Epithelial cell of prostate (primary cell): ENCODE results near the gene IPO11.
A peak's percentile ranks its signal among the peaks of the same experiment; 100 is the strongest.
"Not testable (repeated sequence)": the region's sequence is repeated elsewhere in the genome, so short reads cannot be mapped to it uniquely, and the experiment has no call there.

ENCODE experiments used
- DNase-seq: peaks from one replicate; pipeline ENCODE4 v3.0.0-alpha.2; 2011; ENCODE audit warnings: low read depth, low spot score
- H3K27ac ChIP-seq: fragments of 450-650 bp; 2 replicates; pipeline ENCODE4 v1.5.1; 2017; ENCODE audit warnings: mild to moderate bottlenecking

Gene IPO11

GRCh38 chr5:62590387-62590786 is 177.8 kb downstream of the IPO11 start:
- DNase-seq: no peak
- H3K27ac ChIP-seq: no peak overlapping the region

DNA sequence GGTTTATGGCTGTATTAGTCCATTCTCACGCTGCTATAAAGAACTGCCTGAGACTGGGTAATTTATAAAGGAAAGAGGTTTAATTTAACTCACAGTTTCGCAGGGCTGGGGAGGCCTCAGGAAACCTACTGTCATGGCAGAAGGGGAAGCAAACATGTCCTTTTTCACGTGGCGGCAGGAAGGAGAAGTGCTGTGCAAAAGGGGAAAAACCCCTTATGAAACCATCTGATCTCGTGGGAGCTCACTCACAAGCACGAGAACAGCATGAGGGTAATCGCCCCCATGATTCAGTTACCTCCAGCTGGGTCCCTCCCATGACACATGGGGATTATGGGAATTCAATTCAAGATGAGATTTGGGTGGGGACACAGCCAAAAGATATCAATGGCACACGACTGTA is 180.0 kb downstream of the IPO11 start:
- no peak for DNase-seq
- H3K27ac ChIP-seq: no peak overlapping the region

DNA sequence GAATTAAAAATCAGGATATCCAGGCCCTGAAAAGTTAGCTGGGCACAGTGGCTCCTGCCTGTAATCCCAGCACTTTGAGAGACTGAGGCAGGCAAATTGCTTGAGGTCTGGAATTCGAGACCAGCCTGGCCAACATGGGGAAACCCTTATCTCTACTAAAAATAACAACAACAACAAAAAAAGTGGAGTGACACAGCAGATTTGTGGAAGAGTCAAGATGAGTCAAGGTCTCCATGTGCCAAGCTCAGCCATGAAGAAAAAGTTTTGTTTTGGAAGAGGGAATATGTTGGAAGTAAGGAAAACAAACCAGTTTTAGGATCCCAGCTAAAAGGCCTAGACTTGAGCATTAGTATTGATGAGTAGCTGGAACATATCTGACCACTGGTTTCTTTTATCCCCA is 180.8 kb downstream of the IPO11 start:
- DNase-seq: no peak
- no peak overlapping the region for H3K27ac ChIP-seq

GRCh38 chr5:62594364-62594984 is 181.9 kb downstream of the IPO11 start:
- no peak for DNase-seq
- no peak overlapping the region for H3K27ac ChIP-seq

- H3K27ac ChIP-seq: no peak overlapping the region
- no peak for DNase-seq
Measured at GRCh38 chr5:62596096-62596495, 183.5 kb downstream of the IPO11 start.

GRCh38 chr5:62596691-62597090 is 184.1 kb downstream of the IPO11 start:
- no peak for DNase-seq
- no peak overlapping the region for H3K27ac ChIP-seq

DNA sequence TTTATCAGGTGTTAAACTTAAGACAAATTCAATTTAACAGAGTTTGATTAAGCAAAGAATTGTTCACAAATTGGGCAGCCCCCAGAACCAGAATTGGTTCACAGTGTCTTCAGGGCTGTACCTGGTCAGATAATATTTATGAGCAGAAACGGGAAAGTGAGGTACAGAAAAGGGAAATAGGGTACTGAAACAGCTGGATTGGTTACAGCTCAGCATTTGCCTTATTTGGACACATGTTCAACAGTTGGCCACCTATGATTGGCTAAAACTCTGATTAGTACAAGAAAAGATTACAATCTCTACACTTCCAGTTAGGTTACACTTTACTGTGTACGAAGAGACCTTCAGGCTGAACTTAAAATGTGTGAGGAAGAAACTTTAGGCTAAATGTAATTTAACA is 184.8 kb downstream of the IPO11 start:
- H3K27ac ChIP-seq: no peak overlapping the region

DNA sequence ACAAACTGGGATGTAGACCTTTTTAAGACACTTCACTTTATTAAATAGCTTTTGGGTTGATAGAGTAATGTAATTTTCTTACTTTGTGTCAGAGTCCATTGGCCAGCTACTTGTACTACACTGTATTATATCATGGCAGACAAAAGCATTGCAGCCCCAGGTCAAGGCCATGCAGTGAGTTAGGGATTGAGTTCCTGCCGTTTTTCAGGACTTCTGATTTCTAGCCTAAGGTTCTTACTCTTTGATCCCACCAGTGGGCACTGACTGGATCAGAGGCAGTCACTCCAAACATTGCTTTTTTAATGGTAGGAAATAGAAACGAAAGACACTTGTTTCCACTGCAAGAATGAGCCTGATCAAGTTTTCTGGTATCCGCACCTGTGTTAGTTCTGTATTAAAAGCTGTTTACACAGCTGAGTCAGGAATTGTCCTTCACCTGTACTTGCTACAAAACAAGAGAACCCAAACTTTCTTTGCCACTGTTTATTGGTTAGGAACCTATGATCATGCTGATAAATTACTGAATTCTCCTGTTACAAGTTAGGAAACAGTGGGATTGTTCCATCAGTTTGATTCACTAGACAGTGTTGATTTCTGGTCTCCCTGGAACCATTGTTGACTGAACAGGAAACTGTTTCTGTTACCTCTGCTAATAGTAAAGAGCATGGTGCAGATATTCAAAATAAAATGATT is 188.1 kb downstream of the IPO11 start:
- H3K27ac ChIP-seq: no peak overlapping the region
- peak; percentile 24 for DNase-seq

More for the DNA sequence above, 184.8 kb downstream of the IPO11 start:
- DNase-seq: no peak

- no peak for DNase-seq
- no peak overlapping the region for H3K27ac ChIP-seq
Measured at GRCh38 chr5:62603934-62604333, 191.4 kb downstream of the IPO11 start.

DNA sequence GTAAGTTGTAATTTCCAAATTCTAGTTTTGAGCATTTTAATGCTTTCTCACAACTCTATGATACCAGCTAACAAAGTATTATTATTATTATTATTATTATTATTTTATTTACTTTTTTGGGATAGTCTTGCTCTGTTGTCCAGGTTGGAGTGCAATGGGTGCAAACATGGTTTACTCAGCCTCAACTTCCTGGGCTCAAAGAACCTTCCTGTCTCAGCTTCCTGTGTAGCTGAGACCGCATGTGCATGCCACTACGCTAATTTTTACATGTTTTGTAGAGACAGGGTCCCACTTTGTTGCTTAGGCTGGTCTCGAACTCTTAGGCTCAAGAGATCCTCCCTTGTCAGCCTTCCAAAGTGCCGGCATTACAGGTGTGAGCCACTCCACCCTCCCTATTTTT is 193.1 kb downstream of the IPO11 start:
- no peak for DNase-seq
- no peak overlapping the region for H3K27ac ChIP-seq

DNA sequence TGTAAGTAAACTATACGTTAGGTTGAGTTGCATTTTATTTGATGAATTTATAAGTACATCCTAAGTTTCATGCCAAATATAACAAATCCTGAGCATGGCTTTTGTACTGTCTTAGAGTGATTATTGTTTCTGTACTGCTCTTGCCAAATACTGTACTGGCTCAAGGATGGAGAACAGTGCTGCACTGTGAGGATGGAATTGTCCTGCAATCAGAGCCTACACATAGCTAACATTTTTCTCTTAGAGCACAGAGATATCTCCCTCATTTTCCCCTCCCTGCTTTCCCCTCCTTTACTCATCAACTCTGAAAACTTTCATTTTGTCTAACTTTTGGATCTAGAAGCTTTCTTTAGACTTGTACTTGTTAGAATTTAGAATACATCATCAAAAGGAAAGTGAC is 194.3 kb downstream of the IPO11 start:
- H3K27ac ChIP-seq: no peak overlapping the region
- DNase-seq: no peak

DNA sequence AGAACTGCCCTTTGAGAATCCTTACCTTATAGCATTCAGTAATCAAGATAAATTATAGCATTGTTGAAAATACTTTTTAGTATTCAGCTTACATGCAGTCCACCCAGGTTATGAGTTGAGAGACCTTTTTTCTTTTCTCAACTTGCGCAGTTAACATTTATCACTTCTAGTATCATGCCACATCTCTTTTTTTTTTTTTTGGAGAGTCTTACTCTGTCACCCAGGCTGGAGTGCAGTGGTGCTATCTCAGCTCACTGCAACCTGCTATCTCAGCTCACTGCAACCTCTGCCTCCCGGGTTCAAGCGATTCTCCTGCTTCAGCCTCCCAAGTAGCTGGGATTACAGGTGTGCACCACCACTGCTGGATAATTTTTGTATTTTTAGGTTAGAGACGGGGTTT is 195.1 kb downstream of the IPO11 start:
- H3K27ac ChIP-seq: no peak overlapping the region
- no peak for DNase-seq

DNA sequence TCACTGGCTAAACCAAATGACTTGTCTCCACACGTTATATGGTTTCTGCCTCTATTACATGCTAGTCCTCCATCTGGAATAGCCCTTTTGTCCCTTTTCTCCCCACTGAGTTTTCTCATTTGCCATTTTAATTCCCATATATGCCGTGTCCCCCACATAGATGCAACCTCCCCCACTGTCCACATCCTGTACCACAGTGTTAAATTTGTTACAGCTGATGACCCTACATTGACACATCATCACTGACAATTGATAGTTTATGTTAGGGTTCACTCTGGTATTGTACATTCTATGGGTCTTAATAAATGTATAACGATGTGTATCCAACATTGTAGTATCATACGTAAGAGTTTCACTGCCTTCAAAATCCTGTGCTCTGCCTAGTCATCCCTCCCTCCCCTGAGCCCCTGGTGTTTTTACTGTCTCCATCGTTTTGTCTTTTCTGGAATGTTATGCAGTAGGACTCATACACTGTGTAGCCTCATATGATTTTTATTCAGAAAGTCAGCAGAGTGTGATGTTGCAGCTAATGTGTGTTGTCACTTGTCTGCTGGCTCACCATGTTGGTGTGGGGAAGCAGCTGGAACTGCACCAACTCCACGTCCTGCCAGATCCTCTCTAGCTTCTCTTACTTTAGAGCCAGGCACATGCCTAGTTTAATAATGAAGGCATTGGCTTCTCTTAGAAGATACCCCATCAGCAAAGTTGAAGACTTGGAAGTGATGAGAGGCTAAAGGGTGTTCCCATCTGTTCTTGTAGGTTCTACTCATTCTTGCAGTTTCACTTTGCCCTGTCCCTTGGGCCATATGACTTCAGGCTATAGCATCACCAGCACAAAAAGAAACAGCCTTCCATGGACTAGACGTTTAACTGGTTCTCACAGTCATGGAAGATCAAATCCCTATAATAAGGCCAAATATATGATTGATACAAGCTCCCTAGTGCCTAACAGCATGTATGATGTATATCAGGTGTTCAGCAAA is 196.3 kb downstream of the IPO11 start:
- DNase-seq: no peak
- no peak overlapping the region for H3K27ac ChIP-seq

DNA sequence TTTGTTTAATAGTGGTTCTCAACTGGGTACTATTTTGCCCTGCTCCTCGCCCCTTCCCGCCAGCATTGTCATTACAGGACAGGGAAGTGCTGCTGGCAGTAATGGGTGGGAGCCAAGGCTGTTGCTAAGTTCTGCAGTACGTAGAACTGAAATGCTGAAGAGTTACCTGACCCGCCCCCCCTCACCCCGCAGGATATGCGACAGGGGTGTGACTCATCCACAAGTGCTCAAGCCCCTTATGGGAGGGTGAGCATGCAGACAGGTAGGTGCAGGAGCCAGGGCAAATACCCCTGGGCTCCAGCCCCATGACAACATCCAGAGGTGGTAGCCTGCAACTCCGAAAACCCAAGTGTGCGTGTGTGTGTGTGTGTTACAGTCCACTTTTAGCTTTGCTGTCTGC is 201.8 kb downstream of the IPO11 start:
- no peak for DNase-seq
- H3K27ac ChIP-seq: no peak overlapping the region

DNA sequence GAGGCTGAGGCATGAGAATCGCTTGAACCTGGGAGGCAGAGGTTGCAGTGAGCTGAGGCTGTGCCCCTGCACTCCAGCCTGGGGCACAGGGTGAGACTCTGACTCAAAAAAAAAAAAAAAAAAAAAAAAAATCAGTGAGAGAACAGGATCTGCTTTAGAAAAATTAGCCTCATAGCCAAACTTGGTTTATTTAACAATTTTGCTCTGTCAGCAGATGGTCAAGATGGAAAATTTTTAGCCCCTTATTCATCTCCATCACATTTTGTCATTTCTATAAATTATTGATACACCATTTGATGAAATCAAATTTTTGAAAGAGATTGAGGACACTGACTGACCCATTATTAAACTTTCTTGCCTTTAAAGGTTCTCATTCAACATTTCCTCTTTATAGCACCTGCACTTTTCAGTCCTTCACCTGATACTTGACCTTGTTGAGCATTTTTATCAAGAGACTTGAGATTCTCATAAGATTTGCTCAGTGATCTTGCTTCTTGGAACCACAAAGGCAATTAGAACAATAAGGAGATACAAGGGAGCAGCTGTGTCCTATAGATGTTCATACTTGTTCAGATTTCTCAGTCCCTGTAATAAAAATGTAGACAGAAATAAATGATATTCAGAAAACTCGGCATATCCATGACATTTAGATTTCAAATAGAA is 204.2 kb downstream of the IPO11 start:
- no peak for DNase-seq
- H3K27ac ChIP-seq: no peak overlapping the region

- H3K27ac ChIP-seq: no peak overlapping the region
- DNase-seq: no peak
Measured at GRCh38 chr5:62617943-62618342, 205.4 kb downstream of the IPO11 start.

- H3K27ac ChIP-seq: no peak overlapping the region
- DNase-seq: no peak
Measured at GRCh38 chr5:62620761-62621160, 208.2 kb downstream of the IPO11 start.

- DNase-seq: no peak
- H3K27ac ChIP-seq: no peak overlapping the region
Measured at GRCh38 chr5:62621280-62621679, 208.7 kb downstream of the IPO11 start.

- no peak overlapping the region for H3K27ac ChIP-seq
- no peak for DNase-seq
Measured at GRCh38 chr5:62623271-62623670, 210.7 kb downstream of the IPO11 start.

DNA sequence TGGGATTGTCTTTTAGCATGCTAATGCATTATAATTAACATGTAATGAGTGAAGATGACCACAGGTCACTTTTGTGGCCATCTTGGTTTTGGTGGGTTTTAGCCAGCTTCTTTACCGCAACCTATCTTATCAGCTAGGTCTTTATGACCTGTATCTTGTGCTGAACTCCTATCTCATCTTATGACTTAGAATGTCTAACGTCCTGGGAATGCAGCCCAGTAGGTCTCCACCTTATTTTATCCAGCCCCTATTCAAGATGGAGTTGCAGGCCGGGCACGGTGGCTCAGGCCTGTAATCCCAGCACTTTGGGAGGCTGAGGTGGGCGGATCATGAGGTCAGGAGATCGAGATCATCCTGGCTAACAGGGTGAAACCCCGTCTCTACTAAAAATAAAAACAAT is 211.9 kb downstream of the IPO11 start:
- not testable (repeated sequence) for H3K27ac ChIP-seq, DNase-seq

DNA sequence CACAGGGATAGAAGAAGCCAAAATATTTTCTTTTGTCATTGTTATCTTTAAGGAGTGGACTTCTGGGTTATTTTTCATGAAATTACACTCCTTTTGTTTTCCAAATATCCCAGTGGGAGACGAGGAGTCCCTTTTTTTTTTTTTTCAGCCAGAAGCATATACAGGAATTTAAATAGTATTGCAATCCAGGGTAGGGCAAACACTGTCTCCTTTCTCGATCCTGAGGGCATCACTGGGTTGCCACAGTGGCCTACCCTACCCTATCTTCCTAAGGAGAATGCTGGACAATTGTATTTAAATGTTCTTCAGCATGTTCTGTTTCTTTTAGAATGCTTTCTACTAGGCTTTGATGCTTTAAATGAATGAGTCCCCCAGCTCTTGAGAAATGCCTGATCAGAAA is 214.0 kb downstream of the IPO11 start:
- H3K27ac ChIP-seq: no peak overlapping the region
- DNase-seq: no peak
